Stimulated activated CD8-positive, alpha-beta memory T cell treated with anti-CD3 and anti-CD28 coated beads, Interleukin-15, amount 100 ng/mL, for 48 hours (primary cell): ENCODE measurements around the gene ZSCAN12.
"Not testable (repeated sequence)": the region's sequence is repeated elsewhere in the genome, so short reads cannot be mapped to it uniquely, and the experiment has no call there.

Experiments
- DNase-seq, 2 donors: peaks; one replicate each; pipeline ENCODE4 v3.0.0-alpha.2; 2020; ENCODE audit warnings: low read depth in 2 of 2

Gene ZSCAN12

DNA sequence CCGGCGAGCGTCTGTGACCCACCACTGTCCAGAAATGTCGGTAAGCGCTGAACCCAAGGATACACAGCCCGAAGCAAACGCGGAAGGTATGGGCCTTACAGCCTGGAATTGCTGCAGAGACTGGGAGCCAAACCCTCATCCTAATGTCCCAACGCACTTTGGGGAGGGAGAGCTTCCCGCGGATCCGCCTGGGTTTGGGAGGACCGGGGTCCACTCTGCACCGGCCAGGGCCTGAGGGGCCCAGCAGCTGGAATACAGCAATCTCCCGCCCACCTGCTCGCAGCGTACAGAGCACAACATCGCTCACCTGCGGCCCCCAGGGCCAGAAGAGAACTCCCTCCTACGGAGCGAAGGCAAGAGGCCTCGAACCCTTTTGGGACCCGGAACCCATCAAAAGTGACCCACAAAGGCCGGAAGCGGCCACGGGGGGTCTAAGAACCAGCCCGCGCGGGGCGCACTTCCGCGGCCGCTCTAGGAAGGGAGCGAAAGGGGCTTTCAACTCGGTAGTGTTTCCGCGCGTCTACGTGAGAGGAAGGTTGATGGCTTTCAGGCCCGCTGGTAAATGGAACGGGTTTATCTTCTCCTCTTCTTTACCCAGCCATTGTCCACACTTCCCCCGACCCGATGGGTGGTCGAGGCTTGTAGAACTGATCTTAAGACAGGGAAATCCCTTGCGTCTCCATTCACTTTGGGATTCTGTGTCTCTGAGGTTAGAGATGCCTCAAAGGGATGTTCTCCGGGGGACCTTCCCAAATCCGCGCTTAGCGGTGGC is at the start of gene ZSCAN12:
ZSCAN12 (minus strand) TSS at position 398 of the 772 bp plus-strand sequence. CDS start 1,342 bp downstream, outside the sequence.
- peak; percentile 83 for DNase-seq

DNA sequence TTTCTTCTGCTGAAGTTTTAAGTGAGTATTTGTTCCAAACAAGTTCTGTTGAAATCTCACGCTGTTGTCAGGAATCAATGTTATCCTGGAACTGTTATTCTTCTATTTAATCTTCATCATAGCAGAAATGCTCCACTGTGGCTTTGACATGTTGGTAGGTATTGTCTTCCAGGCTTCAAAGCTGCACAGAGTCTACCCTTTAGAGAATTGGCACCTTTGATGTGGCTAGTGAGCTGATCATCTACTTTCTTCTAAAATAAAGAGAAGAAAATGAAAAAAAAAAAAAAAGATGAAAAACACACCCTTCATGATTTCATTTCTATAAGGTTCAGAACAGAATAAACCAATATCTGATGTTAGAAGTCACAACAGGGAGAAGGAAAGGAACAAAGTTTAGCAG is 49.5 kb upstream of the ZSCAN12 start:
- DNase-seq = no peak

DNA sequence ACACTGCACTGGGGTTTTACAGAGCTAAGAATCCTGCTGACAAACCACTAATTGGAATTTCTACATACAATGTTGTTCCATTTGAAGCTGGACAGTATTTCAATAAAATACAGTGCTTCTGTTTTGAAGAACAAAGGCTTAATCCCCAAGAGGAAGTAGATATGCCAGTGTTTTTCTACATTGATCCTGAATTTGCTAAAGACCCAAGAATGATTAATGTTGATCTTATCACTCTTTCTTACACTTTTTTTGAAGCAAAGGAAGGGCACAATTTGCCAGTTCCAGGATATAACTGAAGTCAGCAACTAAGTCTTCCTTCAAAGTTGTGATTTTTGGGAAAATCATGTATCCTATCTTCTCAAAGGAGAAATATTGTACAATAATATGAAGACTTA is 48.0 kb upstream of the ZSCAN12 start:
- DNase-seq = not testable (repeated sequence)

DNA sequence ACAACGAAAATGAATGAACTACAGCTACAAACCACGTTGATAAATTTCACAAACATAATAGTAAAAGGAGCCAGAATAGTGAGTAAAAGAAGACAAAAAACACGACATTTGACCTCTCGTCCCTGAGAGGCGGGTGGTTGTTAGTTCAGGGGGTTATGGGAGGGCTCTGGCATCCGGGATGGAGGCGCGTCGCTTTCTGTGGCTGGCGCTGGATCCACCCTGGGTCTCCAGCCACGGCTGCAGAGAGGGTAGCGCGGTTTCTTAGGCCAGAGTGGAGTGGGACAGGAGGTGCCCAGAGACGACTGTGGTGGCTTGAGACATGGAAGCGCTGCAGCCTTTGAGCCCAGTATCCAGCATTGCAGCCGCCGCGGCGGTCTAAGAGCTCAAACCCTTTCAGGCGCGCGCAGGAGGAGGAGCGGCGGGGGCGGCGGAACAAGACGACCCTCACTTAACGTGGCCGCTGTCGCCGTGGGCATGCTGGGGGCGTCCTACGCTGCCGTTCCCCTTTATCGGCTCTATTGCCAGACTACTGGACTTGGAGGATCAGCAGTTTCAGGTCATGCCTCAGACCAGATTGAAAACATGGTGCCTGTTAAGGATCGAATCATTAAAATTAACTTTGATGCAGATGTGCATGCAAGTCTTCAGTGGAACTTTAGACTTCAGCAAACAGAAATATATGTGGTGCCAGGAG is 47.4 kb upstream of the ZSCAN12 start:
- no peak for DNase-seq

DNA sequence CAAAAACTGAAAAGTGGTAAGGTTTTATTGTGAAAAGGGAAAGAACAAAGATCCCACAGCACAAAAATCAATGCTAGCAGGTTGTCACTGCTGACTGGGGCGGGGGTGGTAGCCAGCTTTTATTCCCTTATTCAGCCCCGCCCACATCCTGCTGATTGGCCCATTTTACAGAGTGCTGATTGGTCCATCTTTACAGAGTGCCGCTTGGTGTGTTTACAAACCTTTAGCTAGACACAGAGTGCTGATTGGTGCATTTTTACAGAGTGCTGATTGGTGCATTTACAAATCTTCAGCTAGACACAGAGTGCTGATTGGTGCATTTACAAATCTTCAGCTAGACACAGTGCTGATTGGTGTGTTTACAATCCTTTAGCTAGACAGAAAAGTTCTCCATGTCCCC is 45.2 kb upstream of the ZSCAN12 start:
- DNase-seq = not testable (repeated sequence)

DNA sequence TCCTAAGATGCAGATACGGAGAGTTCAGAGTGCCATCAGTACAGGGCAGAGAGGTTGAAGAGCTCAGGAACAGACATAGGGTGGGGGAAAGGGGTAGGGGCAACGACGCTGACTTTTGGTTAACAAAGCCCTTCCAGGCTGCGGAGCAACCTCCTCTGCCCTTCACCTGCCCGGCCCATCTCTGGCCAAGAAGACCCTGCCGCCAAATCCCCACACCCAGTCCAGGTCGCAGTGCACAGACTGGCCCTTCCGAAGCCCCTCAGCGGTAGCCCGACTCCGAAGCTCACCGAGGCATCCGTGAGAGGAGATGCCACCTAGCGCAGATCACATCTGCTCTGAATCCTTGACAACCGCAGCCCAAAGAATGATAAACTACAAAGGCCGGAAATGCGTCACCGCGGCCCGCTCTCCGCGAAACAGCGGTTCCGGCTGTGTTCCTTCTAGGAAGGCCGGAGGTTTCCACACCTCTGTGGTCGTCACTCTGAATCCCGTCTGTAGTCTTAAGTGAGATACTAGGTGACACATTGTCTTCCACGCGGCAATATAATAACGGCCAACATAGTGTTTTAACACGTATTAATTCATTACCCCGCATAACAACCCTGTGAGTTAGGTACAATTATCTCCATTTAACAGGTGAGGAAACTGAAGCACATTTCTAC is 43.7 kb upstream of the ZSCAN12 start, which contains the start of gene ZSCAN23:
ZSCAN23 (minus strand) TSS at position 380 of the 662 bp plus-strand sequence. CDS start 7,225 bp downstream, outside the sequence.
- DNase-seq = peak; percentile 81

DNA sequence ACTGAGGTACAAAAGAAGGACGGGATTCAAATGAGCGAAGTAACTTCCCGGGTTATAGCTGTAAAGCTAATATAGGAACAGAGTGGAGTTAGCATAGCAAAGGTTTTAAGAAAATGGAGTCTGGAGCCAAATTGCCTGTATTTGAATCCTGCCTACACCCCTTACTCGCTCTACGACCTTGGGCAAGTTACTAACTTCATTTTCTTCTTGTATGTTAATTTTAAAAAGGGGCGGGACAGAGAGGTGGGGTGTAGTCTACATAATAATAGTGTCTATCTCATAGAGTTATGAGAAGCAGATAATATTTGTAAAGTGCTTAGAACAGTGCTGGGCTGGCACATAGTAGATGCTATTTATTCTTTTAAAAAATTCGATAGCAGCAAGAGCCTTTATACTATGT is 43.0 kb upstream of the ZSCAN12 start:
- DNase-seq = no peak

DNA sequence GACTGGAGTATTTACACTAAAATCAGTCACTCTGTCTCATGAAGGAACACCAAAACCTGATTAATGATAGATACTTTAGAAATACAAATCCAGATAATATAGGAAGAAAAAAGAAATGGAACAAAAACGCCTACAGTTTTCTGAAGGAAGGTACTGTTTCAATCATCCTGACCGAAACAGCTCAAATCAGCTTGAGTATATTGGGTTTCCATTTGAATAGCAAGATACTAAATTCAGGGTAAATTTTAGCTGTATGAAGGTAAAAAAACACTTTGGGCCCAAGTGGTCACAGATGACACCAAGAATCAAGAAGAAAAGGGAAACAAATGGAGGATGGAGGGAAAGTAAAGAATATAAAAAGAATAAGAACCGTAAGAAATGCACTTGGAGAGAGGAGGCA is 36.9 kb upstream of the ZSCAN12 start:
- DNase-seq = no peak

DNA sequence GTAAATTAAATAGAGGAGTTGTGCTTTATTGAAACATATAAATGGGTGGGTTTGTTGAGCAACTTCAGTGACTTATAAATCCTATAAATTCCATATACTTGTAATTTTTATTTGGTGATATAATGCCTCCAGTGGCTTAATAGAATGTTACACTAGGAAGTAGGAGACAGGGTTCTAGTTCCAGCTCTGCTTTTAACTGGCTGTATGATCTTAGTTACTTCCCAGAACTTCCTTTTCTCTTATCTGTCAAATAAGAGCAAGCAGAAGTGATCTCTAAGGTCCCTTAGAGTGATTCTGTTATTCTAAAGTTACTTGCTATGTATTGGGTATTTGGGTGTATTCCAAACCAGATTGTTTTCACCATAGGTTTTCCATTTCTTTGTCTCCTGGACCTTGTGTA is 33.6 kb upstream of the ZSCAN12 start:
- no peak for DNase-seq

DNA sequence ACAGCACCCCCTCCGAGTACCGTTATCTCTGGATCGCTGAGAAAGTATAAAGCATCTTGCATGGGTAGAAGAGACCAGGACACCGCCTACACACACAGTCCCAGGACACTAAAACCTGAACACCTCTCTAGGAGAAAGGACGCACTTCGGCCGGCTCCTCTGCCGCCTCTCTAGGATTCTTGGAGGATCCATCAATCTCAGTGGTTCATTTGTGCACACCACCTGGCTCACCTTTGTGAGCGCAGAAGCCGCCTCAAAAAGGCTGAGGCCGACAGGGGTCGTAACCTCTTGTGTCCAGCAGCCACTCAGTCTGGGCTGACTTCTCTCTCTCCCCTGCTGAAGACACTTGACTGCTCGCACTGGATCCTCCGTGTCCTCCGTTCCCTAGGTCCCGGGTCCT is 30.2 kb upstream of the ZSCAN12 start:
- DNase-seq = no peak

DNA sequence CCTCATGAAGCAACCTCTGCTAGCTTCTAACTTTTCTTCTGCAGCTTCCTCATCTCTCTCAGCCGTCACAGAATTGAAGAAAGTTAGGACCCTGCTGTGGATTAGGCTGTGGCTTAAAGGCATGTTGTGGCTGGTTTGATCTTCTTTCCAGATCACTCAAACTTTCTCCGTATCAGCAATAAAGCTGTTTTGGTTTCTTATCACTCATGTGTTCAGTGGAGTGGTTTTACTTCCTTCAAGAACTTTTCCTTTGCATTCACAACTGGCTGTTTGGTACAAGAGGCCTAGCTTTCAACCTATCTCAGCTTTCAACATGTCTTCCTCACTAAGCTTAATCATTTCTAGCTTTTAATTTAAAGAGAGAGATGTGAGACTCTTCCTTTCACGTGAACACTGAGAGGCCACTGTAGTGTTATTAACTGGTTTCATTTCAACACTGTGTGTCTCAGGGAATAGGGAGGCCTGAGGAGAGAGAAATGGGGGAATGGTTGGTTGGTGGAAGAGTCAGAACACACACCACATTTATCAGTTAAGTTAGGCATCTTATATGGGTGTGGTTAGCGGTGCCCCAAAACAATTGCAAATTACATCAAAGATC is 26.5 kb upstream of the ZSCAN12 start:
- no peak for DNase-seq

DNA sequence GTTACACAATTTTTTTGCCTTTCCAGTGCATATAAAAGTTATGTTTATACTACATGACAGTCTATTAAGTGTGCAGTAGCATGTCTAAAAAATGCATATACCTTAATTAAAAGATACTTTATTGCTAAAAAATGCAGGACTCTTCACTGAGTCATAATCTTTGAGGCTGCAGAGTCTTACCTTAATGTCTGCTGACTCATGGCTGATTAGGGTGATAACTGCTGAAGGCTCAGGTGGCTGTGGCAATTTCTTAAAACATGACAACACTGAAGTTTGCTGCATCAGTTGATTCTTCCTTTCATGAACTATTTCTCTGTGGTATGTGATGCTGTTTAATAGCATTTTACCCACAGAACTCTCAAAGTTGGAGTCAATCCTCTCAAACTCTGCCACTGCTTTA is 24.6 kb upstream of the ZSCAN12 start:
- DNase-seq = no peak

DNA sequence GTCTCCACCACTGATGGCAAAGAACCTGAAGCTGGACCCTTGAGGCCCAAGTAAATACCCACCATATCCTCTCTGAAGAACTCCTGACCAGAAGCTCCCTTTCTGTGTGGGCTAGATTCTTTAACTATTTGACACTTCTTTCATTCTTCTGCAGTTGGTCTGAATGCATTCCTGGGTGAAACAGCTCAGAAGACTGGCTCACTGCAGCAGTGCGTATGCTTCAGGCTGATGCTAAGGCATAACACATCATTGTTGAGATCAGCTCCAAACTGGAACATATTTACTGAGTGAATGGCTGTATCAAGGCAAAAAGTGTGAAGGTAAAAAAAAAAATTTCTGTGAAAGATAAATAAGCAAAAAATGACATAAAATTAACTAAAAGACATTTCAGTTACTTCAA is 24.0 kb upstream of the ZSCAN12 start:
- DNase-seq = no peak

DNA sequence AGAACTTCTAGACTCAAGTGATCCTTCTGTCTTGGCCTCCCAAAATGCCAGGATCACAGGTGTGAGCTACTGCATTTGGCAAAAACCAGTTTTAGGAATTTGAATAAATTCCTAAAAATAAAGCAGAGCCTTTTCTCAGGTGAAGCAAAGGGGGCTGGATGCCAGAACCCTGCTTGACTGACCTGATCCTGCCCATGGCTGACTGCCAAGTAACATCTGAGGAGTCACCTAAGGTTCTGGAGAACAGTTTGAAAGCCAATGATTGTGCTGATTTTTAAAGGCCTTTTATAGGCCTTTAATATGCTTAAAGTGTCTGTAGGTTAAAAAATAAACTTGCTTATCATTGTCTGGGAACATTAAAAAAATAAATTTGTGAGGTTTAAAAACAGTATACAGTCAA is 14.1 kb upstream of the ZSCAN12 start:
- DNase-seq = no peak

DNA sequence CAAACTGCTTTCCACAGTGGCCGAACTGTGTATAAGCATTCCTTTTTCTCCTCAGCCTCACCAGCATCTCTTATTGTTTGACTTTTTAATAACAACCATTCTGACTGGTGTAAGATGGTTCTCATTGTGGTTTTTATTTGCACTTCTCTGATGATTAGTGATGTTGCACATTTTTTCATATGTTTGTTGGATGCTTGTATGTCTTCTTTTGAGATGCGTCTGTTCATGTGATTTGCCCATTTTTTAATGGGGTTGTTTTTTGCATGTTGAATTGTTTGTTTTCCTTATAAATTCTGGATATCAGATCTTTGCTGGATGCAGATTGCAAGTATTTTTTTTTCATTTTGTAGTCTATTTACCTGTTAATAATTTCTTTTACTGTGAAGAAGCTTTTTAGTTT is 11.2 kb upstream of the ZSCAN12 start:
- DNase-seq = no peak

DNA sequence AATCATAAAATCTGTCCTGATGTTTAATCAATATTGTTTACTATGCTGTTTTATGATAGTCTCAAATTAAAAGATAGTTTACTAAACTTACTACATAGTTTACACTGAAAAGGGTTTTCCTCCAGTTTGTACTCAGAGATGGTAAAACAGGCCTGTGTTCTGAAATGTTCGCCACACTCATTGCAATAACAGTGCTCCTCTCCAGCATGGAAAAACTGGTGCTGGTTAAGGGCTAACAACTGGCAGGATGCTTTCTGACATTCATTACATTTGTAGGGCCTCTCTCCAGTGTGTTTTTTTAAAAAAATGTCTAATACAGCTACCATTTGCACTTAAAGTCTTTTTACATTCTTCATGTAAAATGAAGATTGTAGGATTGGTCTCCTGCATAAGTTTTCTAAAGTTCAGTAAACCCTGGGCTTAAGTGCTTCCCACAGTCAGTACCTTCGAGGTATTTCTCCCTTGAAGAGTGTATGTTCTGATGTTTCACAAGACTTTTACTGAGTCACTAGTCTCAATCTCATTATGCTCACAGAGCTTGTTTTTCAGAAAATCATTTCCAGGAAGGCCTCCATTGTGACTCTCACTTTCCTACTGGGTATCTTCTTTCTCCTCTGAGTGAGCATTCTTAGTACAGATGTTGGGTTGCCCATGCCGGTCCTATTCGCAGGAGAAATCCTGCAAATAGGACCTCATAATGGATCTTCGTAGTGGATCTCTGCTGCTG is 8.7 kb upstream of the ZSCAN12 start:
- DNase-seq = no peak

DNA sequence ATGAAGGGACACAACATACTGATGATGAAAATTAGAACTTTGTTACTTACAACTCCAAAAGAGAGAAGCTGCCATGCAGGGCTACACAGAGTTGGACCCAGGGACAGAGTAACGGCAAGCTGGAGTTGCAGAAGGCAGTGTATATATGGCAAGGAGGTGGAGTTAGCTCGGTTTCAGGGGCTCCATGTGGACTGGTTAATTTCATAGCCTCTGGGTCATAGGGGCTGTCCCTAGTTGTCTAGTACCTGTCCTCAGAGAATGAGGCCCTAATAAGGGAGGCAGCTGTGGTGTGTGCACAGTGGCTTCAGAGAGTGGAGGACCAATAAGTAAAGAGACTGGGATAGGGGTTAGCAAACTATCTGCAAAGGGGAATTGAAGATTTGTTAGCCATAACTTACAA is 7.9 kb upstream of the ZSCAN12 start:
- DNase-seq = no peak

DNA sequence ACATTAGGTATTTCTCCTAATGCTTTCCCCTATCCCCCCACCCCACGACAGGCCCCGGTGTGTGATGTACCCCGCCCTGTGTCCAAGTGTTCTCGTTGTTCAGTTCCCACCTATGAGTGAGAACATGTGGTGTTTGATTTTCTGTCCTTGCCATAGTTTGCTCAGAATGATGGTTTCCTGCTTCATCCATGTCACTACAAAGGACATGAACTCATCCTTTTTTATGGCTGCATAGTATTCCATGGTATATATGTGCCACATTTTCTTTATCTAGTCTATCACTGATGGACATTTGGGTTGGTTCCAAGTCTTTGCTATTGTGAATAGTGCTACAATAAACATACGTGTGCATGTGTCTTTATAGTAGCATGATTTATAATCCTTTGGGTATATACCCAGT is 4.4 kb upstream of the ZSCAN12 start:
- DNase-seq = not testable (repeated sequence)

DNA sequence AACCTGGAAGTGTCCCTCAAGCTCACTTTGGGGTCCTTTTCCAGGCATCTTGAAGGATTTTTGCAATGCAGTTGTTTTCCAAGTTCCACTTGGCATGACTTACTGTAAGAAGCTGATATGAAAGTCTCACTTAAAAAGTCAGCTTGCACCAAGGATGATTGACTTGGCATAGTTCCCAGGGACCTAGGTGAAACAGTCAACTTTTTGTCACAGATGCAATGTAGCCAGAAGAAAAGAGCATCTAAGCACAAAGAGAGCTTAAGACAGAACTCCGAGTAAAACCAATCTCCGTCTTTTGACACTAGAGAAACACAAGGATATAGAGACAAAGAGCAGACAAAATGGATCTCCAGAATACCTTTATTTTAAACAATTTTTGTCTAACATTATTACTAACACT is 2.6 kb upstream of the ZSCAN12 start:
- no peak for DNase-seq

DNA sequence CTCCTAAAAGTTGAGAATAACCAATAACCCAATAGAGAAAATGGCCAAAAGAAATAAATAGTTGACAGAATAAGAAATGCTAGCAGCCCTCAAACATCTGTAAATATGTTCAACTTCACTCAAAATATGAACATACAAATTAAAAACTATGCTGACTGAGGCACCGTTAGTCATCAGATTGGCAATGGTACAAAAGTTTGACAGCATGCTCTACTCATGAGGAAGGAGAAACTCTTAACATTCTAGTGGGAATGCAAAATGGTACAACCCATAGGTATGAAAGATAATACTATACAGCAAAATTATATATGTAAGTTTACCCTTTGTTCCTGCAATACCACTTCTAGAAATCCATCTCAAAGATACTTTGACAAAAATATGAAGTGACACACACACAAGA is 1.6 kb upstream of the ZSCAN12 start:
- DNase-seq = no peak

DNA sequence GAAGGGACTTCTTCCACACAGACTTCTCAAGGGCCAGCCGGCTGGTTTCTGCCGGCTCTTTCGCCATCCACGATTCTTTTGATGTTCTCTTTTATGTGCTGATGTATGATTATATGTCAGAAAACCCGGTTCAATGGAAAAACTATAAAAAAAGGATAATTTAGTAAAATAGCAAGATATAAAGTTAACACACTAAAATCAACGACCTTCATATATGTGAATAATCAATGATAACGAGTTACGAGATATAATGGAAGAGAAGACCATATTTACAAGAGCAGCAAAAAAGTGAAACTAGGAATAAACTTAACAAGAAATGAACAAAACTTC is 540 bp upstream of the ZSCAN12 start:
- no peak for DNase-seq

DNA sequence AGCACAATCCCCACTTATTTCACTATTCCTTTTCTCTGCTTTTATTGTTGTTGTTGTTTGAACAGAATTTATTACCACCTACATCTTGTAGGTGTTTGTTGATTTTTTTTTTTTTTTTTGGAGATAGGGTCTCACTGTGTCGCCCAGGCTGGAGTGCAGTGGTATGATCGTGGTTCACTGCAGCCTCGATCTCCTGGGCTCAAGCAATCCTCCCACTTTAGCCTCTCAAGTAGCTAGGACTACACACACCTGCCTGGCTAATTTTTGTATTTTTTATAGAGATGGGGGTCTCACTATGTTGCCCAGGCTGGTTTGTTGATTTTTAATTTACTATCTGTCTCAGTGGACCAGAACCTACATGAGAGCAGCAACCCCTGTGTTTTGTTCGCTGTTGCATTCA is 3.6 kb downstream of the ZSCAN12 start:
- DNase-seq = no peak
